Esophagus squamous epithelium (tissue), 4 donors: ENCODE measurements around the gene C7orf33.

ENCODE experiments used
- CTCF ChIP-seq, 6 experiments: fragments of 450-650 bp in 4 of 6; fragments of 200-600 bp in 2 of 6; sonication (generic) in 2 of 6; IDR thresholded peaks; one replicate each; pipeline ENCODE4 v1.5.1; 2016 to 2019; ENCODE audit warnings: antibody characterized with exemption in 6 of 6, mild to moderate bottlenecking in 4 of 6, moderate library complexity in 4 of 6
- POLR2A ChIP-seq, 4 donors: fragments of 450-650 bp; IDR thresholded peaks; one replicate each; pipeline ENCODE4 v1.6.1; 2017; ENCODE audit warnings: antibody characterized with exemption in 4 of 4, mild to moderate bottlenecking in 4 of 4, moderate library complexity in 3 of 4

DNA sequence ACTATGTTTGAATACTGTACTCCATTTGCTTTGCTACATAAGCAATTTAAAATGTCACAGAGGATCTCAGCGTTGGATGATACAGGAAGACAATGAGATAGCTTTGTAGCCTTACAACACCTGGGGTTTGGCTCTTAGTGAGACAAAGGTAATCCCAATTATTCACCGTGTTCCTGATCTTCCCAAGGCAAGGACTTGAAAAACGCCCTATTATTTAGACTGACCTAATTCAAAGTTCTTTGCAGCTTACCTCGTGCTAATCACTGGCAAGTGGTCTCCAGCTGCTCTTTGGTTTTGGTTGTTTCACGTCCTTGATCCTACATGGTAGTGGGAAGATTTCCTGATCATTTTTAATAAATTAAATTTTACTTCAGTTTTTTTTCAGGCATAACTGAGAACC is 23.0 kb upstream of the C7orf33 start:
- TF ChIP-seq CTCF (IDR thresholded peaks at IDR 0.05) (no peak), POLR2A (IDR thresholded peaks at IDR 0.05) (no peak)
